Karpas-422 (cell line): Measurements from ENCODE around the gene ADGRL1. TPM values are rescaled to one million over a fixed set of nuclear protein-coding genes. Genes with fewer than 3 reads are reported as not detected.
"Not testable (repeated sequence)": the region's sequence is repeated elsewhere in the genome, so short reads cannot be mapped to it uniquely, and the experiment has no call there.

Experiments
- DNase-seq: peaks from one replicate; pipeline ENCODE4 v3.0.0-alpha.2; 2015
- H2AFZ ChIP-seq: fragments of 200-600 bp; sonication (generic); 2 replicates; pipeline ENCODE4 v1.6.1; 2014; ENCODE audit warnings: antibody characterized with exemption, low read length, mixed read lengths
- H3K27ac ChIP-seq: fragments of 200-600 bp; sonication (generic); 2 replicates; pipeline ENCODE4 v1.5.1; 2014; ENCODE audit warnings: mild to moderate bottlenecking, low read length, moderate library complexity
- H3K27me3 ChIP-seq: fragments of 200-600 bp; sonication (generic); 2 replicates; pipeline ENCODE4 v1.6.1; 2014; ENCODE audit warnings: low read length, mixed read lengths
- H3K36me3 ChIP-seq: fragments of 200-600 bp; sonication (generic); 2 replicates; pipeline ENCODE4 v1.6.1; 2014; ENCODE audit warnings: low read length, mixed read lengths; ENCODE audit not compliant: insufficient read depth
- H3K4me1 ChIP-seq: fragments of 200-600 bp; sonication (generic); 2 replicates; pipeline ENCODE4 v1.6.1; 2014; ENCODE audit warnings: mild to moderate bottlenecking, low read length, mixed read lengths
- H3K4me2 ChIP-seq: fragments of 200-600 bp; sonication (generic); 2 replicates; pipeline ENCODE4 v1.6.1; 2014; ENCODE audit warnings: low read length, low read depth, mild to moderate bottlenecking; ENCODE audit not compliant: poor library complexity, severe bottlenecking
- H3K4me3 ChIP-seq: fragments of 200-600 bp; sonication (generic); 2 replicates; pipeline ENCODE4 v1.5.1; 2014; ENCODE audit warnings: mild to moderate bottlenecking, antibody characterized with exemption, low read length, mixed read lengths
- H3K79me2 ChIP-seq: fragments of 200-600 bp; sonication (generic); 2 replicates; pipeline ENCODE4 v1.6.1; 2014; ENCODE audit warnings: mild to moderate bottlenecking, low read length, mixed read lengths
- H3K9ac ChIP-seq: fragments of 200-600 bp; sonication (generic); 2 replicates; pipeline ENCODE4 v1.6.0; 2014; ENCODE audit warnings: low read length
- H3K9me2 ChIP-seq: fragments of 200-600 bp; sonication (generic), shearing (Covaris generic); replicated peaks from 2 replicates; pipeline ENCODE4 v1.6.0; 2014; ENCODE audit warnings: mild to moderate bottlenecking, low read length, moderate library complexity; ENCODE audit not compliant: insufficient read depth
- H3K9me3 ChIP-seq: fragments of 300-700, 200-600 bp; sonication (generic); 2 replicates; pipeline ENCODE4 v1.6.1; 2014; ENCODE audit warnings: low read length, mixed read lengths
- H4K20me1 ChIP-seq: fragments of 200-600 bp; sonication (generic); 2 replicates; pipeline ENCODE4 v1.6.1; 2014; ENCODE audit warnings: mild to moderate bottlenecking, antibody characterized with exemption, low read length, low read depth; ENCODE audit not compliant: insufficient read depth
- total RNA-seq: library from RNA; depleted of rRNA; stranded (reverse); fragments of >200 nt; shearing (Covaris generic); gene quantifications from 2 replicates; pipeline ENCODE4 v1.2.3, GENCODE V29; 2014; ENCODE audit warnings: low replicate concordance

Gene ADGRL1
- total RNA-seq, 1 experiment from 2014 or later: 1.2 TPM

- Histone ChIP-seq H3K79me2 (no peaks in the 10 kb centered on the region), H3K27ac (no peak overlapping the region), H3K4me2 (no peak overlapping the region), H3K4me3 (no peak overlapping the region), H3K9me2 (no peaks in the 10 kb centered on the region), H3K27me3 (no peaks in the 10 kb centered on the region), H3K9me3 (no peaks in the 10 kb centered on the region), H3K36me3 (no peaks in the 10 kb centered on the region), H4K20me1 (no peaks in the 10 kb centered on the region), H2AFZ (no peak overlapping the region), H3K4me1 (no peaks in the 10 kb centered on the region), H3K9ac (no peak overlapping the region)
- no peak for DNase-seq
Measured at GRCh38 chr19:14187561-14187960, 18.4 kb downstream of the ADGRL1 start.

- DNase-seq, H4K20me1 ChIP-seq, H3K4me2 ChIP-seq, H3K27me3 ChIP-seq, H3K79me2 ChIP-seq, H3K9me3 ChIP-seq, H3K9me2 ChIP-seq, H3K9ac ChIP-seq, H3K27ac ChIP-seq, H3K4me3 ChIP-seq, H3K36me3 ChIP-seq, H3K4me1 ChIP-seq, H2AFZ ChIP-seq: not testable (repeated sequence)
Measured at GRCh38 chr19:14186684-14187083, 19.3 kb downstream of the ADGRL1 start.

GRCh38 chr19:14185691-14186090, 20.3 kb downstream of the ADGRL1 start:
- H3K27ac ChIP-seq, H3K36me3 ChIP-seq, H3K4me3 ChIP-seq, H3K79me2 ChIP-seq, H3K9me2 ChIP-seq, DNase-seq, H3K9ac ChIP-seq, H4K20me1 ChIP-seq, H3K27me3 ChIP-seq, H2AFZ ChIP-seq, H3K9me3 ChIP-seq, H3K4me1 ChIP-seq, H3K4me2 ChIP-seq: not testable (repeated sequence)

- Histone ChIP-seq H3K27ac (no peak overlapping the region), H3K4me2 (no peak overlapping the region), H3K79me2 (no peaks in the 10 kb centered on the region), H2AFZ (no peak overlapping the region), H3K27me3 (no peaks in the 10 kb centered on the region), H4K20me1 (no peaks in the 10 kb centered on the region), H3K9ac (no peak overlapping the region), H3K9me2 (no peaks in the 10 kb centered on the region), H3K4me3 (no peak overlapping the region), H3K9me3 (no peaks in the 10 kb centered on the region), H3K36me3 (no peaks in the 10 kb centered on the region), H3K4me1 (no peaks in the 10 kb centered on the region)
- DNase-seq: no peak
Measured at GRCh38 chr19:14185158-14185557, 20.8 kb downstream of the ADGRL1 start.

- Histone ChIP-seq H3K4me1 (no peaks in the 10 kb centered on the region), H3K9ac (no peak overlapping the region)
Measured at GRCh38 chr19:14183741-14184350, 22.1 kb downstream of the ADGRL1 start.

GRCh38 chr19:14182476-14182875, 23.5 kb downstream of the ADGRL1 start:
- Histone ChIP-seq H3K4me1 (no peaks in the 10 kb centered on the region), H3K9me2 (no peaks in the 10 kb centered on the region), H4K20me1 (no peaks in the 10 kb centered on the region), H2AFZ (no peak overlapping the region), H3K9ac (no peak overlapping the region), H3K4me2 (no peak overlapping the region), H3K27me3 (no peaks in the 10 kb centered on the region), H3K79me2 (no peaks in the 10 kb centered on the region), H3K9me3 (no peaks in the 10 kb centered on the region), H3K36me3 (no peaks in the 10 kb centered on the region), H3K27ac (no peak overlapping the region), H3K4me3 (no peak overlapping the region)
- no peak for DNase-seq

More at GRCh38 chr19:14183741-14184350, 22.1 kb downstream of the ADGRL1 start:
- DNase-seq: no peak
- H3K36me3 ChIP-seq: no peaks in the 10 kb centered on the region
- H4K20me1 ChIP-seq: no peaks in the 10 kb centered on the region
- no peak overlapping the region for H3K27ac ChIP-seq
- no peak overlapping the region for H3K4me3 ChIP-seq
- H3K9me2 ChIP-seq: no peaks in the 10 kb centered on the region
- no peak overlapping the region for H2AFZ ChIP-seq
- H3K27me3 ChIP-seq: no peaks in the 10 kb centered on the region
- no peak overlapping the region for H3K4me2 ChIP-seq
- H3K9me3 ChIP-seq: no peaks in the 10 kb centered on the region
- no peaks in the 10 kb centered on the region for H3K79me2 ChIP-seq

GRCh38 chr19:14181906-14182305, 24.1 kb downstream of the ADGRL1 start:
- H3K27ac ChIP-seq: no peak overlapping the region
- no peaks in the 10 kb centered on the region for H3K79me2 ChIP-seq
- H3K4me1 ChIP-seq: no peaks in the 10 kb centered on the region
- H2AFZ ChIP-seq: no peak overlapping the region
- no peak overlapping the region for H3K9ac ChIP-seq
- no peak overlapping the region for H3K4me2 ChIP-seq
- no peaks in the 10 kb centered on the region for H3K9me3 ChIP-seq
- H3K27me3 ChIP-seq: no peaks in the 10 kb centered on the region
- no peaks in the 10 kb centered on the region for H3K9me2 ChIP-seq
- no peak for DNase-seq
- no peaks in the 10 kb centered on the region for H4K20me1 ChIP-seq
- no peak overlapping the region for H3K4me3 ChIP-seq
- H3K36me3 ChIP-seq: no peaks in the 10 kb centered on the region

GRCh38 chr19:14181199-14181598, 24.8 kb downstream of the ADGRL1 start:
- not testable (repeated sequence) for H4K20me1 ChIP-seq, H3K4me1 ChIP-seq, H3K36me3 ChIP-seq, DNase-seq, H3K4me2 ChIP-seq, H3K9ac ChIP-seq, H3K9me3 ChIP-seq, H3K79me2 ChIP-seq, H3K9me2 ChIP-seq, H3K4me3 ChIP-seq, H3K27ac ChIP-seq, H2AFZ ChIP-seq, H3K27me3 ChIP-seq
